ENCODE data around the gene PYDC2. TPM values are rescaled to one million over a fixed set of nuclear protein-coding genes. Genes with fewer than 3 reads are reported as not detected.

Gene PYDC2
- total RNA-seq, 1 donor from 2014 or later, result not detected

DNA sequence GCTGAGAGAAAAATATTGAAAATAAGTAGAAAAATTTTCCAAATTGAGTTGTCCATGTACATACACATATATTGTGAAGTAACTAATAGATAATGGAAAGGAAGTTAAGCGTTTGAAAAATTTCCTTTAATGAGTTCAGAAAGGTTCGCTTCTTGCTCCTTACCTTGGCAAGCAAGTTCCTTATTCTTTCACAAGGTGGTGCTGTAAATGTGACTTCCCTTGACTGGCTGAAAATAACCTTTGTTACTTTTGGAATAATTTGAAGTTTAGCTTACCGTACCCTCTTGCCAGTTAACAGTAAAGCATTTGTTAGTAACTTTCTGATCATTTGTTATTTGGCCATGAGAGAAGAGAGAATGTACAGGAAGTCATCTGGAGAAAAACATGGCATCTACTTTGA, 41.6 kb downstream of the PYDC2 start:
- Mint-ChIP-seq H3K27me3 (ENCODE audit: low read depth) (no peaks in the 10 kb centered on the region), H3K4me3 (no peak overlapping the region), H3K27ac (ENCODE audit: unreplicated experiment) (peak overlapping the region; percentile 2), H3K36me3 (ENCODE audit: low read depth) (no peaks in the 10 kb centered on the region), H3K9me3 (peaks cover 3% of the 10 kb centered on the region), H3K4me1 (peaks cover 10% of the 10 kb centered on the region)
- DNase-seq (ENCODE audit: low read depth, low spot score), result no peak
- peak; percentile 61 for TF ChIP-seq CTCF (conservative IDR thresholded peaks at IDR 0.05)

DNA sequence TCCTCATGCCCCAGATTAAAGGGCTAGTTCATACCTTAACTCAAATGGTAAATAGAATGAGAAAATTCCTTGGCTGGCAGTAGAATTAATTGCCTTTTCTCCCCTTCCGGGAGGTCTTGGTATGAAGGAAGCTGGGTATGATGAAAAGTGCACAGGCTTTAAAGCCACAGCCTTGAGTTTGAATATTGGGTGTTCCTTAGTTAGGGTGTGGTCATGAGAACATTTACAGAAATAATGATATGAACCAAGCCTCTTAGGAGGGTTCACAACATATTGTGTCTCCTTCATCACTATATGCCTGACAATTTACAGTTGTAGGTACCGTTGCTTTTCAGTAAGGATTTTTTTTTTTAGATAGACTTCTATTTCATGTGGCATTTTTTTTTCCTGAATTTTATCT, 48.1 kb downstream of the PYDC2 start:
- no peaks in the 10 kb centered on the region for H3K9me3 Mint-ChIP-seq
- H3K27ac Mint-ChIP-seq (ENCODE audit: unreplicated experiment), result no peak overlapping the region
- no peaks in the 10 kb centered on the region for H3K27me3 Mint-ChIP-seq (ENCODE audit: low read depth)
- H3K36me3 Mint-ChIP-seq (ENCODE audit: low read depth), result no peaks in the 10 kb centered on the region
- H3K4me1 Mint-ChIP-seq, result no peaks in the 10 kb centered on the region
- TF ChIP-seq CTCF (conservative IDR thresholded peaks at IDR 0.05), result no peak
- H3K4me3 Mint-ChIP-seq, result no peak overlapping the region
- DNase-seq (ENCODE audit: low read depth, low spot score), result no peak

Other genes with a start within 250 kb of the PYDC2 start
- gene CCDC50, start 131.8 kb upstream of the PYDC2 start, total RNA-seq, result 48.2 and 48.4 TPM in 2 replicates
- 0.70 and 0.96 TPM in 2 replicates for gene UTS2B, start 130.6 kb upstream of the PYDC2 start, total RNA-seq